Nephron progenitor cell (in vitro differentiated cells): ENCODE results near the gene NOS1AP.

Experiments used
- DNase-seq: peaks from one replicate; pipeline ENCODE4 v3.0.0; 2021
- H3K27ac Mint-ChIP-seq: 2 replicates; pipeline ENCODE4 v1.8.0; 2021; ENCODE audit warnings: mild to moderate bottlenecking, moderate library complexity, mixed read lengths
- H3K27me3 Mint-ChIP-seq: 2 replicates; pipeline ENCODE4 v1.8.0; 2021; ENCODE audit warnings: mild to moderate bottlenecking, low read depth, mixed read lengths; ENCODE audit not compliant: poor library complexity
- H3K36me3 Mint-ChIP-seq: 2 replicates; pipeline ENCODE4 v1.8.0; 2021; ENCODE audit warnings: low read depth, mixed read lengths
- H3K4me1 Mint-ChIP-seq: 2 replicates; pipeline ENCODE4 v1.8.0; 2021; ENCODE audit warnings: mixed read lengths
- H3K4me3 Mint-ChIP-seq: 2 replicates; pipeline ENCODE4 v1.8.0; 2021; ENCODE audit warnings: mild to moderate bottlenecking, moderate library complexity, mixed read lengths
- H3K9me3 Mint-ChIP-seq: 2 replicates; pipeline ENCODE4 v1.8.0; 2021; ENCODE audit warnings: mild to moderate bottlenecking, moderate library complexity, mixed read lengths
- TF ChIP-seq, protein P1 (sequence below): fragments of 200-600 bp; sonication (generic); IDR thresholded peaks from 2 replicates; pipeline ENCODE4 v1.5.0; 2021; ENCODE audit warnings: antibody characterized with exemption

NOS1AP gene

DNA sequence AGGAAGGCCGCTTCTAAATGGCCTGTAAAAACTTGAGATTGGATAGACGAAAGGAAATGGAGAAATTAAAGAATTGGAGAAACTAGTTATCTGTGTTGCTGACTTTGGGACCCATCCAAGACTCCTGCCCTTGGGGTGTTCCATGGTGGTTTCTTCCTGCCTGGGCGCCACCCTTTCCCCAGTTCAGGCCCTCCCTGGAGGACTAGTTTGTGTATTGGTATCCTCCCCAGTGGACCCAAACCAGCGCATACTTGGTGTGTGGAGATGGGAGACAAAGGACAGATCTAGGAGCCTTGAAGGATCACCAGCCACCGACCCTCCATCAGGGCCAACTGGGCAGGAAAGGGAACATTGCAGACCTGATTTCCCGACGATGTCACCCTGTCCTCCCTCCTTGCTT, 300.1 kb downstream of the NOS1AP start:
- DNase-seq, result no peak
- Mint-ChIP-seq H3K36me3 (no peaks in the 10 kb centered on the region), H3K4me1 (peaks cover 13% of the 10 kb centered on the region), H3K9me3 (no peaks in the 10 kb centered on the region), H3K27me3 (peaks cover 6% of the 10 kb centered on the region), H3K27ac (no peak overlapping the region), H3K4me3 (no peak overlapping the region)
- TF ChIP-seq, protein P1, sequence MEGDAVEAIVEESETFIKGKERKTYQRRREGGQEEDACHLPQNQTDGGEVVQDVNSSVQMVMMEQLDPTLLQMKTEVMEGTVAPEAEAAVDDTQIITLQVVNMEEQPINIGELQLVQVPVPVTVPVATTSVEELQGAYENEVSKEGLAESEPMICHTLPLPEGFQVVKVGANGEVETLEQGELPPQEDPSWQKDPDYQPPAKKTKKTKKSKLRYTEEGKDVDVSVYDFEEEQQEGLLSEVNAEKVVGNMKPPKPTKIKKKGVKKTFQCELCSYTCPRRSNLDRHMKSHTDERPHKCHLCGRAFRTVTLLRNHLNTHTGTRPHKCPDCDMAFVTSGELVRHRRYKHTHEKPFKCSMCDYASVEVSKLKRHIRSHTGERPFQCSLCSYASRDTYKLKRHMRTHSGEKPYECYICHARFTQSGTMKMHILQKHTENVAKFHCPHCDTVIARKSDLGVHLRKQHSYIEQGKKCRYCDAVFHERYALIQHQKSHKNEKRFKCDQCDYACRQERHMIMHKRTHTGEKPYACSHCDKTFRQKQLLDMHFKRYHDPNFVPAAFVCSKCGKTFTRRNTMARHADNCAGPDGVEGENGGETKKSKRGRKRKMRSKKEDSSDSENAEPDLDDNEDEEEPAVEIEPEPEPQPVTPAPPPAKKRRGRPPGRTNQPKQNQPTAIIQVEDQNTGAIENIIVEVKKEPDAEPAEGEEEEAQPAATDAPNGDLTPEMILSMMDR, result no peak

DNA sequence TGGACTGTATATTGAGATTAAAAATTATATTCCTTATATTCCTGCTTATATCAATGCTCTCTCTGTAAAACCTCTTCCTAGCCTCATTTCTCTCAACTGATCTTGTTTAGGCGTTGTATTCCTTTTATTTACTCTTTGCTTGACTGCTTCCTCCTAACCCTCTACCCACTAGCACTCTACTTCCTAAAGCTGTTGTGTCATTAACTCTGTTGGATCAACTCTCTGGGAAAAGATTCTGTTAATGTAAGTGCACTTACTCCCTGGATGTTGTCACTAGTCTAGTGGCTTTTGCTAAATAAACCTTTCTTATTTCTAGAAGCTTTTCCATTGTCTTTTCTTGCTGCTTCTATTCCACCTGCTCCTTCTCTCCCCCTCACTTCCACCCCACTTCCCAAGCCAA, 300.7 kb downstream of the NOS1AP start:
- Mint-ChIP-seq H3K36me3 (no peaks in the 10 kb centered on the region), H3K27me3 (peaks cover 6% of the 10 kb centered on the region), H3K4me1 (peaks cover 12% of the 10 kb centered on the region), H3K27ac (no peak overlapping the region), H3K9me3 (no peaks in the 10 kb centered on the region), H3K4me3 (no peak overlapping the region)
- DNase-seq, result no peak
- TF ChIP-seq, protein P1, result no peak

DNA sequence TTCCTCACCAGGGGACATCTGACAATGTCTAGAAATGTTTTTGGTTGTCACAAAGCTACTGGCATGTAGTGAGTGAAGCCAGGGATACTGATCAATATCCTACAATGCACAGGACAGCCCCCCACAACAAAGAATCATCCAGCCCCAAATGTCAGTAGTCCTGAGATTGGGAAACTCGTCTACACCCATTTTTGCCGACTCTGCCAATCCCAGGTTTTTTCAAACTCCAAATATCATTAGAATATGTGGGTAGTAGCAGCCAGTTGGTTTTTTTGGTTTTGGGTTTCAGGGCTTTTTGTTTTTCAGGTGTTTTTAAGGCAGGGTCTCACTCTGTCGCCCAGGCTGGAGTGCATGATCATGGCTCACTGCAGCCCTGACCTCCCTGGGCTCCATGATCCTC, 301.2 kb downstream of the NOS1AP start:
- peaks cover 6% of the 10 kb centered on the region for H3K27me3 Mint-ChIP-seq
- no peak overlapping the region for H3K4me3 Mint-ChIP-seq
- DNase-seq, result no peak
- TF ChIP-seq, protein P1, result no peak
- H3K4me1 Mint-ChIP-seq, result peaks cover 17% of the 10 kb centered on the region
- H3K36me3 Mint-ChIP-seq, result no peaks in the 10 kb centered on the region
- no peaks in the 10 kb centered on the region for H3K9me3 Mint-ChIP-seq
- H3K27ac Mint-ChIP-seq, result no peak overlapping the region

DNA sequence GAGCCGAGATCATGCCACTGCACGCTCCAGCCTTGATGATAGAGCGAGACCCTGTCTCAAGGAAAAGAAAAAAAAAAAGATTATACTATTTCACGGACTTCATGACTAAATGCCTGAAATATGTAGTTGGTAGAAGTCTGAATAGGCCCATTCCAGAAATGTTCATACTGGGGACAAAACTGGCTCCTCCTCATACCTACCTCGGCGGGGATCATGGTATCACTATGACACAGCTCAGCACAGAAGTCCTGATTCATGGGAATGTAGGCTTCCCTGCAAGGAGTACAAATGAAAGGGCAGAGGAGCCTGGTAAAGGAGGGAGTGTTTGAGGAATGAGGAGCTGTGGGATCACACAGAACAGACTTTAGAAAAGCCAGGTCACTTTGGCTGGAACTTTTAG, 302.1 kb downstream of the NOS1AP start:
- TF ChIP-seq, protein P1, result no peak
- Mint-ChIP-seq H3K27me3 (peaks cover 6% of the 10 kb centered on the region), H3K4me3 (no peak overlapping the region), H3K27ac (peak overlapping the region; percentile 29), H3K9me3 (no peaks in the 10 kb centered on the region), H3K4me1 (peaks cover 23% of the 10 kb centered on the region), H3K36me3 (no peaks in the 10 kb centered on the region)
- no peak for DNase-seq

DNA sequence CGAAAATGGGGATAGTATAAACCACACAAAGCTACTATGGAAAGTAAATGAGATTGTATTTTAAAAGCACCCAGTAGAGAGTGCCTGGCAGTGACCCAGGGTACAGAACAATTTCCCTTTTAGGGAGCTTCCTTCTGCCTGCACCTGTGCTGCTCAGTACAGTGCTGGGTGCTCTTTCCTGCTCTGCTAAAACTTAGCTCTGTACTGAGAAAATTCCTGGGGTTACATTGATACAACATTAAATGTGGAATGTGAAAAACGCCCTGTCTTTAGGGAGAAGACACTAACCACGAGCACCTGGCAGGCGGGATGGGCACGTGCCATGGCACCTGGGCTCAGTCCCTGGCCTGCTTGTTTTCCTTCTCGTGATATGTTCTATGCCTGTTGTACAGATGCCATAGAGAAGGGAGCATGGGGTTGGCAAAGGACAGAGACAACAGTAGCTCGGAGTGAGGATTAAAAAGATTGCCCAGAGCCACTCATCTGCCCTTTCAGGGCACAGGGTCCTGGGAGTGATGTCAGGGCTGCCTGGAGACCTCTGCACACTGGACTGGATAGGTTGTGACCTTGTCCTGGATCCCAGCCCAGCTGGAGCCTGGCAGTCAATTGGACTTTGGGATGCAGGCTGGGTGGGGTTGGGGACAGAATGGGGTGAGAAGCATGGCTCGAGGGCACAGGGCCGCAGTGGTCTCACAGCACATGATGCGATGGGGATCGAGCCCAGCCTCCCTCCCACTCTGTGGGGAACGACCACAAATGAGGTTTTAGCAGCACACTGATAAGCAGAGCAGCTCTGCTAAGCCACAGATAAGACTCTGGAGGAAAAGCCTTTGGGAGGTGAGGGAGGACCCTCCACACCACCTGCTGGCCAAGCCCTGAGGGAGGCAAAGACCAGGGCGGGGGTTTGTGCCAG, 302.9 kb downstream of the NOS1AP start:
- Mint-ChIP-seq H3K36me3 (no peaks in the 10 kb centered on the region), H3K4me3 (no peak overlapping the region), H3K9me3 (no peaks in the 10 kb centered on the region), H3K4me1 (peaks cover 25% of the 10 kb centered on the region), H3K27ac (no peak overlapping the region), H3K27me3 (peaks cover 6% of the 10 kb centered on the region)
- DNase-seq, result no peak
- TF ChIP-seq, protein P1, result no peak

DNA sequence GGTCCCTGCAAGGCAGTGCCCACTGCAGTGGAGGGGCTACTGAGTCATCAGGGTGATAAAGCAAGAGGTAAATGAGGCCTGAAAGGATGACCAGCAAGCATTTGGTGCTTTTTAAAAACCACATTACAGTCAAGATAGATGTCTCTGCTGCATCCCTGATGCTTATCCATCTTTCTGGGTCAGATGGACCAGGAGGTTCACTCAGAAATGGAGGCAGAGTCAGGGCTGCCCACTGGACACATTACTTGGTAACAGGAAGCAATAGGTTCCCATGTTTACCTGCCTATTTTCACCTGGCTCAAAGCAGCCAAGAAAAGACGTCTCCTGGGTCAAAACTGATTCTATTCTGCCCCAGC, 303.6 kb downstream of the NOS1AP start:
- no peak for DNase-seq
- Mint-ChIP-seq H3K4me3 (no peak overlapping the region), H3K27ac (no peak overlapping the region), H3K27me3 (peaks cover 6% of the 10 kb centered on the region), H3K4me1 (peaks cover 20% of the 10 kb centered on the region), H3K9me3 (no peaks in the 10 kb centered on the region), H3K36me3 (no peaks in the 10 kb centered on the region)
- TF ChIP-seq, protein P1, result no peak
